HL-60 (cell line): Measurements from ENCODE around the gene BPIFB3.

Experiments used
- DNase-seq, 2 experiments: peaks; one replicate each; pipeline ENCODE4 v3.0.0-alpha.2; 2010 to 2020; ENCODE audit warnings: low read depth in 1 of 2, low spot score in 1 of 2
- H3K27ac ChIP-seq: fragments of 250-450 bp; sonication (Bioruptor Pico); replicated peaks from 2 replicates; pipeline ENCODE4 v1.5.1; 2020; ENCODE audit warnings: mild to moderate bottlenecking, moderate library complexity
- H3K27me3 ChIP-seq: fragments of 250-450 bp; sonication (Bioruptor Pico); 2 replicates; pipeline ENCODE4 v1.5.1; 2021; ENCODE audit warnings: mild to moderate bottlenecking, moderate library complexity; ENCODE audit not compliant: insufficient read depth, poor library complexity, severe bottlenecking
- H3K4me3 ChIP-seq: replicated peaks from 2 replicates; pipeline ENCODE4 v1.5.1; 2011; ENCODE audit warnings: mild to moderate bottlenecking, control low read depth, low read length; ENCODE audit not compliant: insufficient read depth
- GABPA ChIP-seq: IDR thresholded peaks from 2 replicates; pipeline ENCODE4 v1.6.1; 2012; ENCODE audit warnings: low read depth
- POLR2AphosphoS5 ChIP-seq: IDR thresholded peaks from 2 replicates; pipeline ENCODE4 v1.6.1; 2012; ENCODE audit warnings: low read depth
- SPI1 ChIP-seq: IDR thresholded peaks from 2 replicates; pipeline ENCODE4 v1.6.1; 2012; ENCODE audit warnings: low read depth, mild to moderate bottlenecking, borderline replicate concordance
- TF ChIP-seq, protein P1 (sequence below): IDR thresholded peaks from one replicate; pipeline ENCODE4 v1.5.1; 2011; ENCODE audit warnings: low read length, control low read depth, inconsistent platforms; ENCODE audit not compliant: insufficient read depth
- TF ChIP-seq, protein P2 (sequence below): IDR thresholded peaks from 2 replicates; pipeline ENCODE4 v1.6.1; 2012; ENCODE audit warnings: low read depth; ENCODE audit not compliant: insufficient replicate concordance

BPIFB3 gene

DNA sequence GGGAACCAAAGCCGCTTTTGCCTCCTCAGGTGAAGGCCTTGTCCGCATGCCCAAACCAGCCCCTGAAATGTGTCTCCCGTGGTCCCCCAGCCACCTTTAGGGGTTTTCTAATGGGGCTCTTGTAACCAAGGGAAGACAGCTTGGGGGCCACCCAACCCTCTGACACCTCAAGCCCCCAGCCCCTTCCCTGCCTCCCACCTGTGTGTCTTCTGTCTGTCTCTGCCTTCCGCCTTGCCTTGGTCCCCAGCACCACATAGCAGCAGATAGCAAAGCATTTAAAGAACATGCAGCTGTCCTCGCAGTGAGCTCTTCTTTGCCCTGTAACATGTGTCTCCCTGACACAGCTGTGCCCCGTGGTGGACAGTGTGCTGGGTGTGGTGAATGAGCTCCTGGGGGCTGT lies 9.6 kb downstream of the BPIFB3 start:
- no peak for DNase-seq
- TF ChIP-seq POLR2AphosphoS5: no peak
- TF ChIP-seq, protein P1, sequence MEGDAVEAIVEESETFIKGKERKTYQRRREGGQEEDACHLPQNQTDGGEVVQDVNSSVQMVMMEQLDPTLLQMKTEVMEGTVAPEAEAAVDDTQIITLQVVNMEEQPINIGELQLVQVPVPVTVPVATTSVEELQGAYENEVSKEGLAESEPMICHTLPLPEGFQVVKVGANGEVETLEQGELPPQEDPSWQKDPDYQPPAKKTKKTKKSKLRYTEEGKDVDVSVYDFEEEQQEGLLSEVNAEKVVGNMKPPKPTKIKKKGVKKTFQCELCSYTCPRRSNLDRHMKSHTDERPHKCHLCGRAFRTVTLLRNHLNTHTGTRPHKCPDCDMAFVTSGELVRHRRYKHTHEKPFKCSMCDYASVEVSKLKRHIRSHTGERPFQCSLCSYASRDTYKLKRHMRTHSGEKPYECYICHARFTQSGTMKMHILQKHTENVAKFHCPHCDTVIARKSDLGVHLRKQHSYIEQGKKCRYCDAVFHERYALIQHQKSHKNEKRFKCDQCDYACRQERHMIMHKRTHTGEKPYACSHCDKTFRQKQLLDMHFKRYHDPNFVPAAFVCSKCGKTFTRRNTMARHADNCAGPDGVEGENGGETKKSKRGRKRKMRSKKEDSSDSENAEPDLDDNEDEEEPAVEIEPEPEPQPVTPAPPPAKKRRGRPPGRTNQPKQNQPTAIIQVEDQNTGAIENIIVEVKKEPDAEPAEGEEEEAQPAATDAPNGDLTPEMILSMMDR: no peak
- TF ChIP-seq, protein P2, sequence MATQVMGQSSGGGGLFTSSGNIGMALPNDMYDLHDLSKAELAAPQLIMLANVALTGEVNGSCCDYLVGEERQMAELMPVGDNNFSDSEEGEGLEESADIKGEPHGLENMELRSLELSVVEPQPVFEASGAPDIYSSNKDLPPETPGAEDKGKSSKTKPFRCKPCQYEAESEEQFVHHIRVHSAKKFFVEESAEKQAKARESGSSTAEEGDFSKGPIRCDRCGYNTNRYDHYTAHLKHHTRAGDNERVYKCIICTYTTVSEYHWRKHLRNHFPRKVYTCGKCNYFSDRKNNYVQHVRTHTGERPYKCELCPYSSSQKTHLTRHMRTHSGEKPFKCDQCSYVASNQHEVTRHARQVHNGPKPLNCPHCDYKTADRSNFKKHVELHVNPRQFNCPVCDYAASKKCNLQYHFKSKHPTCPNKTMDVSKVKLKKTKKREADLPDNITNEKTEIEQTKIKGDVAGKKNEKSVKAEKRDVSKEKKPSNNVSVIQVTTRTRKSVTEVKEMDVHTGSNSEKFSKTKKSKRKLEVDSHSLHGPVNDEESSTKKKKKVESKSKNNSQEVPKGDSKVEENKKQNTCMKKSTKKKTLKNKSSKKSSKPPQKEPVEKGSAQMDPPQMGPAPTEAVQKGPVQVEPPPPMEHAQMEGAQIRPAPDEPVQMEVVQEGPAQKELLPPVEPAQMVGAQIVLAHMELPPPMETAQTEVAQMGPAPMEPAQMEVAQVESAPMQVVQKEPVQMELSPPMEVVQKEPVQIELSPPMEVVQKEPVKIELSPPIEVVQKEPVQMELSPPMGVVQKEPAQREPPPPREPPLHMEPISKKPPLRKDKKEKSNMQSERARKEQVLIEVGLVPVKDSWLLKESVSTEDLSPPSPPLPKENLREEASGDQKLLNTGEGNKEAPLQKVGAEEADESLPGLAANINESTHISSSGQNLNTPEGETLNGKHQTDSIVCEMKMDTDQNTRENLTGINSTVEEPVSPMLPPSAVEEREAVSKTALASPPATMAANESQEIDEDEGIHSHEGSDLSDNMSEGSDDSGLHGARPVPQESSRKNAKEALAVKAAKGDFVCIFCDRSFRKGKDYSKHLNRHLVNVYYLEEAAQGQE: no peak
- TF ChIP-seq GABPA: no peak
- no peak for TF ChIP-seq SPI1
- no peaks in the 10 kb centered on the region for H3K27me3 ChIP-seq
- no peak overlapping the region for H3K27ac ChIP-seq
- H3K4me3 ChIP-seq: no peak overlapping the region

DNA sequence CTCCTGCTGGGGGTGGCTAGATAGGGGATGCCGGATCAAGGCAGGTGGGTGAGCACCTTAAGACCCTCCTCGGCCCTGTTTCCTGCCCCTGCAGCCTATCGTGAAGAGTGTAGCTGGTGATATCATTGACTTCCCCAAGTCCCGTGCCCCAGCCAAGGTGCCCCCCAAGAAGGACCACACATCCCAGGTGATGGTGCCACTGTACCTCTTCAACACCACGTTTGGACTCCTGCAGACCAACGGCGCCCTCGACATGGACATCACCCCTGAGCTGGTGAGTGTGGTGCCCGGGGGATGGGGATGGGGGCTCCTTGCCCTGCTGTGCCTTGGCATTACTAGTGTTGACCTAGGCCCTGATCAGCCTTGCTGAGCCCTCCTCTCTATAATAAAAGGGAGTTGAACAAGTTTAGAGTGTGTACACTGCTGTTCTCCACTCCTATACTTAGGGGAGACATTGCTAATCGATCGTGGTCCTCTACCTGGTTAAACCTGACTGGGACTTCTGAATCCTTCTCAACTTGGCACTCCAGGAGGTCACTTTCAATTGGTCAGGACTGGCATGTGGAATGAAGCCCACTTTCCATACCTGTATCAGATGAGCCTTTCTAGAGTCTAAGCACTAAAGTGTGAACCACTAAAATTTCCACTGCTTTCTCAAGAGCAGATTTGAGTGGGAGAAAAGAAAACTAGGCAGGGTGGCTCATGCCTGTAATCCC lies 11.0 kb downstream of the BPIFB3 start:
- Histone ChIP-seq H3K4me3 (no peak overlapping the region), H3K27me3 (no peaks in the 10 kb centered on the region), H3K27ac (no peak overlapping the region)
- no peak for DNase-seq
- TF ChIP-seq GABPA: no peak
- TF ChIP-seq, protein P2: no peak
- TF ChIP-seq, protein P1: no peak
- TF ChIP-seq SPI1: no peak
- TF ChIP-seq POLR2AphosphoS5: no peak

DNA sequence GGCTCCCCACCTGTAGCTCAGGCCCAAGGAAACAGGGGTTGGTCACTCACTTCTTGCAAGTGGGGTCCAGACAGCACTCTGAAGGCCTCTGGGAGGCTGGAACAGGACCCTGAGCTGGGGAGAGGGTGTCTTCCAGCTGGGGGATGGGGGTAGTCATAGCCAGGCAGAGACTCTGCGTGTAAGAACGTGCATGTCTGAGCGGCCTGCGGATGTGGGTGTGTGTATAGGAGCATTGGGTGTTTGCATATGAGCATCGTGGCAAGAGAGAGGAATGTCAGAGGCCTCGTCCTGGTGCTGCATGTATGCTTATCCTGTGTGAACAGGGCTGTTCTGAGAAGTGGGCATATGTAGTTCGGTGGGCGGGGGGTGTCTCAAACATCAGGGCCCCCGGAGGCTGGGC lies 12.1 kb downstream of the BPIFB3 start:
- H3K27me3 ChIP-seq: no peaks in the 10 kb centered on the region
- no peak for DNase-seq
- H3K27ac ChIP-seq: no peak overlapping the region
- H3K4me3 ChIP-seq: no peak overlapping the region
- TF ChIP-seq, protein P1: no peak
- TF ChIP-seq, protein P2: no peak
- TF ChIP-seq POLR2AphosphoS5 (no peak), SPI1 (no peak), GABPA (no peak)
